ENCODE data around the gene IL2RA.

Gene IL2RA

GRCh38 chr10:6019796-6020195, 42.4 kb downstream of the IL2RA start:
- H3K4me3 ChIP-seq (IDR thresholded peaks at IDR 0.05; ENCODE audit: insufficient read depth, low read depth, low read length): no peak overlapping the region
- H3K27me3 ChIP-seq (ENCODE audit: insufficient read depth, low read depth): no peaks in the 10 kb centered on the region
- no peaks in the 10 kb centered on the region for H3K36me3 ChIP-seq (ENCODE audit: insufficient read depth)
- H3K4me2 ChIP-seq: no peak overlapping the region
- H3K4me1 ChIP-seq (ENCODE audit: low read depth, poor library complexity, severe bottlenecking): no peaks in the 10 kb centered on the region
- no peaks in the 10 kb centered on the region for H4K20me1 ChIP-seq (ENCODE audit: insufficient read depth)
- no peak overlapping the region for H2AFZ ChIP-seq (ENCODE audit: low read depth)
- no peak overlapping the region for H3K9ac ChIP-seq
- no peaks in the 10 kb centered on the region for H3K79me2 ChIP-seq (ENCODE audit: insufficient read depth, low read depth)
- no peak overlapping the region for H3K27ac ChIP-seq
- TF ChIP-seq CTCF (conservative IDR thresholded peaks at IDR 0.05; ENCODE audit: low read depth, low read length): no peak

GRCh38 chr10:6019010-6019782, 43.0 kb downstream of the IL2RA start:
- H3K4me3 ChIP-seq (IDR thresholded peaks at IDR 0.05; ENCODE audit: insufficient read depth, low read depth, low read length): no peak overlapping the region
- no peaks in the 10 kb centered on the region for H3K36me3 ChIP-seq (ENCODE audit: insufficient read depth)
- H2AFZ ChIP-seq (ENCODE audit: low read depth): no peak overlapping the region
- no peak overlapping the region for H3K9ac ChIP-seq
- no peaks in the 10 kb centered on the region for H4K20me1 ChIP-seq (ENCODE audit: insufficient read depth)
- TF ChIP-seq CTCF (conservative IDR thresholded peaks at IDR 0.05; ENCODE audit: low read depth, low read length): no peak
- H3K79me2 ChIP-seq (ENCODE audit: insufficient read depth, low read depth): no peaks in the 10 kb centered on the region
- H3K27me3 ChIP-seq (ENCODE audit: insufficient read depth, low read depth): no peaks in the 10 kb centered on the region
- no peak overlapping the region for H3K4me2 ChIP-seq
- H3K27ac ChIP-seq: no peak overlapping the region
- peaks cover 2% of the 10 kb centered on the region for H3K4me1 ChIP-seq (ENCODE audit: low read depth, poor library complexity, severe bottlenecking)

GRCh38 chr10:6018422-6018821, 43.7 kb downstream of the IL2RA start:
- Histone ChIP-seq H3K4me2 (no peak overlapping the region), H3K9ac (no peak overlapping the region), H3K4me3 (IDR thresholded peaks at IDR 0.05; ENCODE audit: insufficient read depth, low read depth, low read length) (no peak overlapping the region), H3K27me3 (ENCODE audit: insufficient read depth, low read depth) (no peaks in the 10 kb centered on the region), H4K20me1 (ENCODE audit: insufficient read depth) (no peaks in the 10 kb centered on the region), H3K4me1 (ENCODE audit: low read depth, poor library complexity, severe bottlenecking) (peaks cover 5% of the 10 kb centered on the region), H3K79me2 (ENCODE audit: insufficient read depth, low read depth) (no peaks in the 10 kb centered on the region), H3K27ac (no peak overlapping the region), H2AFZ (ENCODE audit: low read depth) (no peak overlapping the region), H3K36me3 (ENCODE audit: insufficient read depth) (no peaks in the 10 kb centered on the region)
- TF ChIP-seq CTCF (conservative IDR thresholded peaks at IDR 0.05; ENCODE audit: low read depth, low read length): no peak

GRCh38 chr10:6017781-6018354, 44.3 kb downstream of the IL2RA start:
- no peak overlapping the region for H3K9ac ChIP-seq
- no peak overlapping the region for H3K27ac ChIP-seq
- H3K4me2 ChIP-seq: no peak overlapping the region
- H3K4me3 ChIP-seq (IDR thresholded peaks at IDR 0.05; ENCODE audit: insufficient read depth, low read depth, low read length): no peak overlapping the region
- H3K79me2 ChIP-seq (ENCODE audit: insufficient read depth, low read depth): no peaks in the 10 kb centered on the region
- H3K27me3 ChIP-seq (ENCODE audit: insufficient read depth, low read depth): no peaks in the 10 kb centered on the region
- TF ChIP-seq CTCF (conservative IDR thresholded peaks at IDR 0.05; ENCODE audit: low read depth, low read length): no peak
- peaks cover 5% of the 10 kb centered on the region for H3K4me1 ChIP-seq (ENCODE audit: low read depth, poor library complexity, severe bottlenecking)
- H2AFZ ChIP-seq (ENCODE audit: low read depth): no peak overlapping the region
- H4K20me1 ChIP-seq (ENCODE audit: insufficient read depth): no peaks in the 10 kb centered on the region
- no peaks in the 10 kb centered on the region for H3K36me3 ChIP-seq (ENCODE audit: insufficient read depth)

All from KMS-11 (cell line).